ENCODE results near the gene SAG.
"Not testable (repeated sequence)": the region's sequence is repeated elsewhere in the genome, so short reads cannot be mapped to it uniquely, and the experiment has no call there.

Gene SAG

GRCh38 chr2:233331536-233331935 is 23.9 kb downstream of the SAG start:
- Histone ChIP-seq H3K4me3 (ENCODE audit: low read depth, low read length) (no peak overlapping the region), H3K9me3 (ENCODE audit: control insufficient read depth, insufficient read depth, low read depth, low read length) (no peaks in the 10 kb centered on the region), H3K27ac (ENCODE audit: low read depth, low read length) (no peak overlapping the region), H3K36me3 (ENCODE audit: control insufficient read depth, insufficient read depth, low read length) (no peaks in the 10 kb centered on the region), H3K27me3 (ENCODE audit: control insufficient read depth, insufficient read depth, low read length) (peaks cover 40% of the 10 kb centered on the region), H3K9ac (ENCODE audit: low read length) (no peak overlapping the region), H3K4me1 (ENCODE audit: control insufficient read depth, insufficient read depth, low read length) (peaks cover 20% of the 10 kb centered on the region)

DNA sequence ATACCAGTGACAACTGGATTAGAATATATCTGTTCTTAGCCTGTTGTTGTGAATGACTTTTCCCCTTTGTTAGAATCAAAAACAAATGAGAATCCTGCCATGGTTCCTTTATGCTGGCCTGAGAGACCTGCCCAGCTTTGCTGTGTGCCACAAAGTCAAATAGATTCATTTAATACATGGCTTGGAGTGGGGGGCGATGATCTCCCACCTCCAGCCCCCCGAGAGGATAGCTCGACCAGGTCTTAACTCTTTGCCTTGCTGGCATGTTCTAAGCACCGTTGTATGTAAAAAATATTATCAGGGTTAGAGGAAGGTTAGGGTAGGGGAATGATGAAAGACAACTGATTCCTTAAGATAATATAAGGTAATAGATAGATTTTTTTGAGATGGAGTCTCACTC is 24.5 kb downstream of the SAG start:
- Histone ChIP-seq H3K27ac (ENCODE audit: low read depth, low read length) (no peak overlapping the region), H3K4me3 (ENCODE audit: low read depth, low read length) (no peak overlapping the region), H3K36me3 (ENCODE audit: control insufficient read depth, insufficient read depth, low read length) (no peaks in the 10 kb centered on the region), H3K9me3 (ENCODE audit: control insufficient read depth, insufficient read depth, low read depth, low read length) (no peaks in the 10 kb centered on the region), H3K27me3 (ENCODE audit: control insufficient read depth, insufficient read depth, low read length) (peaks cover 40% of the 10 kb centered on the region), H3K4me1 (ENCODE audit: control insufficient read depth, insufficient read depth, low read length) (peaks cover 20% of the 10 kb centered on the region), H3K9ac (ENCODE audit: low read length) (no peak overlapping the region)

DNA sequence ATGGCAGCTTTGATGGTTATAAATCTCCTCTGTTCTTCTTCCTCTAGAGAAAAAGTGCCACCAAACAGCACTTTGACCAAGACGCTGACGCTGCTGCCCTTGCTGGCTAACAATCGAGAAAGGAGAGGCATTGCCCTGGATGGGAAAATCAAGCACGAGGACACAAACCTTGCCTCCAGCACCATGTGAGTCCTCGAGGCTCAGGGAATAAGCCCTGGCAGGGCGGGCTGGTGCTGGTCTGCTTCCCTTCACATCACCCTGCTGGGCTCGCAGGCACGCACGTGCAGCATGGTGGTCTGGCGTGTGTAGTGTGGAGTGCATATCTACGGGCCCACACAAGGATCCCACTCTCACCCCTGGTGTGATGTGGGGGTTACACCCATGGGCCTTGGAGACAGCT is 27.3 kb downstream of the SAG start:
- no peak overlapping the region for H3K4me3 ChIP-seq (ENCODE audit: low read depth, low read length)
- no peak overlapping the region for H3K9ac ChIP-seq (ENCODE audit: low read length)
- H3K9me3 ChIP-seq (ENCODE audit: control insufficient read depth, insufficient read depth, low read depth, low read length): no peaks in the 10 kb centered on the region
- H3K4me1 ChIP-seq (ENCODE audit: control insufficient read depth, insufficient read depth, low read length): peaks cover 5% of the 10 kb centered on the region
- H3K27me3 ChIP-seq (ENCODE audit: control insufficient read depth, insufficient read depth, low read length): peaks cover 25% of the 10 kb centered on the region
- H3K27ac ChIP-seq (ENCODE audit: low read depth, low read length): no peak overlapping the region
- no peaks in the 10 kb centered on the region for H3K36me3 ChIP-seq (ENCODE audit: control insufficient read depth, insufficient read depth, low read length)

- not testable (repeated sequence) for H3K27ac ChIP-seq (ENCODE audit: low read depth, low read length); H3K36me3 ChIP-seq (ENCODE audit: control insufficient read depth, insufficient read depth, low read length); H3K4me3 ChIP-seq (ENCODE audit: low read depth, low read length); H3K4me1 ChIP-seq (ENCODE audit: control insufficient read depth, insufficient read depth, low read length); H3K9me3 ChIP-seq (ENCODE audit: control insufficient read depth, insufficient read depth, low read depth, low read length); H3K9ac ChIP-seq (ENCODE audit: low read length)
- H3K27me3 ChIP-seq (ENCODE audit: control insufficient read depth, insufficient read depth, low read length): peaks cover 19% of the 10 kb centered on the region
Observed at GRCh38 chr2:233336091-233336490, 28.5 kb downstream of the SAG start.

GRCh38 chr2:233336541-233336940 is 28.9 kb downstream of the SAG start:
- H3K36me3 ChIP-seq (ENCODE audit: control insufficient read depth, insufficient read depth, low read length): no peaks in the 10 kb centered on the region
- no peak overlapping the region for H3K27ac ChIP-seq (ENCODE audit: low read depth, low read length)
- no peak overlapping the region for H3K4me3 ChIP-seq (ENCODE audit: low read depth, low read length)
- H3K27me3 ChIP-seq (ENCODE audit: control insufficient read depth, insufficient read depth, low read length): peaks cover 15% of the 10 kb centered on the region
- no peaks in the 10 kb centered on the region for H3K4me1 ChIP-seq (ENCODE audit: control insufficient read depth, insufficient read depth, low read length)
- H3K9me3 ChIP-seq (ENCODE audit: control insufficient read depth, insufficient read depth, low read depth, low read length): peaks cover 6% of the 10 kb centered on the region
- no peak overlapping the region for H3K9ac ChIP-seq (ENCODE audit: low read length)

- no peaks in the 10 kb centered on the region for H3K4me1 ChIP-seq (ENCODE audit: control insufficient read depth, insufficient read depth, low read length)
Observed at GRCh38 chr2:233338046-233338445, 30.4 kb downstream of the SAG start.

DNA sequence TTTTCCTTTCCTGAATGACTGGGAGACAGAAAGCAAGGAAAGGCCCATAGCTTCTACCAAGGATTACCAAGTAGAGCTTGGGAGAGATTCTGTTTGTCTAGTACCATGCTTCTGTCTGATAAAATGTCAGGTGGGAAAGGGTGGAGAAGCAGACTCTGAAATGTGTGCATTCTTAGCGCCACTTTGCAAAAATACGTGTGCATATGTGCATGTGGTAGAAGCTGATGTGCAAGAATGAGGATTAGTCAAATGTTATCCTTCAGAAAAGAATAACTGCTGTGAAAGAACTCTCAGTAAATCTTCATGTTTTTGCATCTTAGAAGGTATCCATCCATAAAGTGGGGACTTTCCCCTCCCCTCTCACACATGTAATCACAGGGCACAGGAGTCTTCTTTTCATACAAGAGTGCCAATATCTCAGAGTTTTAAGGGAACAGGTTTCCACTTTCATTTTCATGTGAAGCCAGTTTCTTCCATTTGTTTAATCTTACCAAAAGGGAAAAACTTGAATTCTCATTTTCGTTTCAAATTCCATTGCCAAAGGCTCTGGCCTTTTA is 31.3 kb downstream of the SAG start:
- Histone ChIP-seq H3K27ac (ENCODE audit: low read depth, low read length) (no peak overlapping the region), H3K4me3 (ENCODE audit: low read depth, low read length) (no peak overlapping the region), H3K4me1 (ENCODE audit: control insufficient read depth, insufficient read depth, low read length) (no peaks in the 10 kb centered on the region), H3K27me3 (ENCODE audit: control insufficient read depth, insufficient read depth, low read length) (peaks cover 6% of the 10 kb centered on the region; the same call in 1 of the 2 replicates), H3K9me3 (ENCODE audit: control insufficient read depth, insufficient read depth, low read depth, low read length) (peaks cover 6% of the 10 kb centered on the region), H3K9ac (ENCODE audit: low read length) (no peak overlapping the region), H3K36me3 (ENCODE audit: control insufficient read depth, insufficient read depth, low read length) (no peaks in the 10 kb centered on the region)

More at GRCh38 chr2:233338046-233338445, 30.4 kb downstream of the SAG start:
- Histone ChIP-seq H3K9ac (ENCODE audit: low read length) (no peak overlapping the region), H3K36me3 (ENCODE audit: control insufficient read depth, insufficient read depth, low read length) (no peaks in the 10 kb centered on the region), H3K9me3 (ENCODE audit: control insufficient read depth, insufficient read depth, low read depth, low read length) (peaks cover 6% of the 10 kb centered on the region), H3K27me3 (ENCODE audit: control insufficient read depth, insufficient read depth, low read length) (peaks cover 12% of the 10 kb centered on the region; the same call in 1 of the 2 replicates), H3K27ac (ENCODE audit: low read depth, low read length) (no peak overlapping the region), H3K4me3 (ENCODE audit: low read depth, low read length) (no peak overlapping the region)

- peaks cover 6% of the 10 kb centered on the region for H3K9me3 ChIP-seq (ENCODE audit: control insufficient read depth, insufficient read depth, low read depth, low read length)
- H3K27ac ChIP-seq (ENCODE audit: low read depth, low read length): no peak overlapping the region
- no peaks in the 10 kb centered on the region for H3K36me3 ChIP-seq (ENCODE audit: control insufficient read depth, insufficient read depth, low read length)
- H3K9ac ChIP-seq (ENCODE audit: low read length): no peak overlapping the region
- H3K4me1 ChIP-seq (ENCODE audit: control insufficient read depth, insufficient read depth, low read length): no peaks in the 10 kb centered on the region
- H3K4me3 ChIP-seq (ENCODE audit: low read depth, low read length): no peak overlapping the region
- peaks cover under 1% of the 10 kb centered on the region; the same call in 1 of the 2 replicates for H3K27me3 ChIP-seq (ENCODE audit: control insufficient read depth, insufficient read depth, low read length)
Observed at GRCh38 chr2:233339427-233339826, 31.8 kb downstream of the SAG start.

DNA sequence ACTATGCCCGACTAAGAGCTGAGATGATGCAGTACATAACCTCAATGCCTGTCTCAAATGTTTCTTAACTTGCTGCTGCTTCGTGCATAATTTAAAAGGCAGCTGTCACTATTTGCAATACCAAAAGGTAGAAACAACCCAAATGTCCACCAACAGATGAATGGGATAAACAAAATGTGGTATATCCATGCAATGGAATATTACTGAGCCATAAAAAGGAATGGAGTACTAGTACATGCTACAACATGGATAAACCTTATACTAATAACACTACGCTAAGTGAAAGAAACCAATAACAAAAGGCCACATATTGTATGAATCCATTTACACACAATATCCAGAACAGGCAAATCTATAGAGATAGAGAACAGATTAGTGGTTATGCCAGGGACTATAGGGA is 33.7 kb downstream of the SAG start:
- Histone ChIP-seq H3K4me3 (ENCODE audit: low read depth, low read length) (no peak overlapping the region), H3K4me1 (ENCODE audit: control insufficient read depth, insufficient read depth, low read length) (no peaks in the 10 kb centered on the region), H3K36me3 (ENCODE audit: control insufficient read depth, insufficient read depth, low read length) (no peaks in the 10 kb centered on the region), H3K9me3 (ENCODE audit: control insufficient read depth, insufficient read depth, low read depth, low read length) (peaks cover 6% of the 10 kb centered on the region), H3K27me3 (ENCODE audit: control insufficient read depth, insufficient read depth, low read length) (no peaks in the 10 kb centered on the region), H3K9ac (ENCODE audit: low read length) (no peak overlapping the region), H3K27ac (ENCODE audit: low read depth, low read length) (no peak overlapping the region)

DNA sequence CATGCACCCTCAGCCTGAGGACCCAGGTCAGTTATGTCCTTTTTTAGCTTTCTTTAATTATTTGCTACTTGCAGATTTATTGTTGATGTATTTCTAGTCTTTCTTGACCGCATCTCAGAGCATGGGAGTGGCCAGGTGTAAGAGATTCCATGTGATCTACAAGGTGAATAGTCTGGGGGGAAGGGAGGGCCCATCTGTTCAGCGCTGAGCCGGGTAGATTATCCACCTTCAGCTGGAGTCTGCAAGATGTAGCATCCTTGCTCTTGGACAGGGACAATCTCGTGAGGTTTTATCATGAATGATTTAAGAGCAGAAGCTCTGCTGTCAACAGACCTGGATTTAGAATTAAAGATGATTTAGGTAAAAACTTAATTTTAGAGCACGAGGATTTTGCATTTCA is 34.7 kb downstream of the SAG start:
- Histone ChIP-seq H3K36me3 (ENCODE audit: control insufficient read depth, insufficient read depth, low read length) (no peaks in the 10 kb centered on the region), H3K4me1 (ENCODE audit: control insufficient read depth, insufficient read depth, low read length) (no peaks in the 10 kb centered on the region), H3K4me3 (ENCODE audit: low read depth, low read length) (no peak overlapping the region), H3K9ac (ENCODE audit: low read length) (no peak overlapping the region), H3K27ac (ENCODE audit: low read depth, low read length) (no peak overlapping the region), H3K9me3 (ENCODE audit: control insufficient read depth, insufficient read depth, low read depth, low read length) (peaks cover 6% of the 10 kb centered on the region), H3K27me3 (ENCODE audit: control insufficient read depth, insufficient read depth, low read length) (no peaks in the 10 kb centered on the region)

DNA sequence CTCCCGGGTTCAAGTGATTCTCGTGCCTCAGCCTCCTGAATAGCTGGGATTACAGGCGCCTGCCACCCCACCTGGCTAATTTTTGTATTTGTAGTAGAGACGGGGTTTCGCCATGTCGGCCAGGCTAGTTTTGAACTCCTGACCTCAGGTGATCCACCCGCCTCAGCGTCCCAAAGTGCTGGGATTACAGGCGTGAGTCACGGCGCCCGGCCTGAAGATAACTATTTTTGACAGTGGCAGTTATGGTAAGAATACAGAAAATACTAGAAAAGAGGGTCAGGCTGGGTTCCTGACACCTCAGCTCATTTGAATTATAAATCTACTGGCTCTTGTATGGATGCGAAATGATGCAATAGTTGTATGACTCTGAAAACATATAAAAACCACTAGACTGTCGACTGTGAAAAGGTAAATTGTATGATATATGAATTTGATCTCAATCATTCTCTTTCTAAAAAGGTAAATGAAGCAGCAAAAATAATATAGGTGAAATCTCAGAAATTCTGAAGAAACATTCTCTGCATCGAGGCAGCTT is 35.6 kb downstream of the SAG start:
- no peaks in the 10 kb centered on the region for H3K4me1 ChIP-seq (ENCODE audit: control insufficient read depth, insufficient read depth, low read length)
- H3K27me3 ChIP-seq (ENCODE audit: control insufficient read depth, insufficient read depth, low read length): no peaks in the 10 kb centered on the region
- H3K36me3 ChIP-seq (ENCODE audit: control insufficient read depth, insufficient read depth, low read length): no peaks in the 10 kb centered on the region
- no peak overlapping the region for H3K4me3 ChIP-seq (ENCODE audit: low read depth, low read length)
- H3K9ac ChIP-seq (ENCODE audit: low read length): no peak overlapping the region
- H3K27ac ChIP-seq (ENCODE audit: low read depth, low read length): no peak overlapping the region
- peaks cover 6% of the 10 kb centered on the region for H3K9me3 ChIP-seq (ENCODE audit: control insufficient read depth, insufficient read depth, low read depth, low read length)
